ENCODE measurements around the gene BMPER. TPM values are rescaled to one million over a fixed set of nuclear protein-coding genes. Genes with fewer than 3 reads are reported as not detected.

Gene BMPER
- total and polyA plus RNA-seq, 2 of the 8 experiments (the other 6 are each of a cell fraction or from before 2014, with no cell fraction given): 0.33 to 0.69 TPM

GRCh38 chr7:34181271-34181958, 276.1 kb downstream of the BMPER start:
- no peaks in the 10 kb centered on the region; the same call in 1 of the 2 replicates for H3K79me1 ChIP-seq (ENCODE audit: low read depth, low read length)
- H3K14ac ChIP-seq (ENCODE audit: insufficient read length): no peak overlapping the region
- peaks cover 0 to 1% of the 10 kb centered on the region in 2 experiments; a peak in 1 of 4 replicates for H3K9me3 ChIP-seq (ENCODE audit: insufficient read depth in 2 of 2, low read depth in 1 of 2, low read length in 1 of 2)
- H3K4me2 ChIP-seq (ENCODE audit: insufficient read depth in 1 of 2, low read depth in 2 of 2, low read length in 2 of 2): no peak overlapping the region
- no peak overlapping the region for H4K91ac ChIP-seq (replicated peaks; ENCODE audit: insufficient read length, low read length)
- ChIA-PET POLR2A (ENCODE audit: partially characterized antibody) (no interaction called here), CTCF (ENCODE audit: partially characterized antibody) (interaction anchor here (1.3 to 1.4 kb wide), 2 partner anchors 16 to 30 kb away, joined by 4 to 7 read pairs; no protein-coding TSS in a partner anchor)
- no peak overlapping the region for H2AK5ac ChIP-seq (ENCODE audit: low read depth, low read length)
- no peak overlapping the region for H4K8ac ChIP-seq (ENCODE audit: extremely low read depth, insufficient read depth, low read length)
- H3K23me2 ChIP-seq (ENCODE audit: low read depth, low read length): no peaks in the 10 kb centered on the region
- no peak overlapping the region for H4K5ac ChIP-seq (ENCODE audit: insufficient read length, low read depth, low read length)
- H3K27me3 ChIP-seq (replicated peaks in 1 of 4; ENCODE audit: control insufficient read depth in 3 of 4, extremely low read depth in 1 of 4, insufficient read depth in 3 of 4, low read length in 3 of 4): no peaks in the 10 kb centered on the region
- no peak overlapping the region for H3K4ac ChIP-seq (replicated peaks; ENCODE audit: insufficient read length, low read depth, low read length)
- DNase-seq (ENCODE audit: low read depth in 1 of 2, low spot score in 2 of 2) (no peak), FAIRE-seq (no peak)
- H2BK120ac ChIP-seq (replicated peaks; ENCODE audit: low read depth, low read length): no peak overlapping the region
- no peak overlapping the region for H3K4me3 ChIP-seq (ENCODE audit: extremely low read depth in 1 of 4, insufficient read depth in 2 of 4, low read depth in 3 of 4, low read length in 4 of 4)
- no peak overlapping the region for H2BK5ac ChIP-seq (ENCODE audit: low read depth, low read length)
- no peak overlapping the region for H2BK12ac ChIP-seq (ENCODE audit: low read depth, low read length)
- 88% methylated on average over 3 of the region's 3 CpGs; no CpG with 5 or more reads in 1 of the 2 experiments for WGBS, 2 experiments (ENCODE audit: extremely low coverage in 1 of 2, insufficient coverage in 1 of 2, insufficient read length in 1 of 2, insufficient replicate concordance in 2 of 2, low coverage in 1 of 2, low lambda C conversion rate in 2 of 2, missing lambda C conversion rate in 1 of 2)
- TF ChIP-seq FOSL1 (IDR thresholded peaks at IDR 0.05; ENCODE audit: insufficient read depth, low read depth, low read length): no peak
- TF ChIP-seq TAF7 (optimal IDR thresholded peaks at IDR 0.05; ENCODE audit: borderline replicate concordance, low read depth, low read length): no peak
- TF ChIP-seq ATF2 (IDR thresholded peaks at IDR 0.05; ENCODE audit: low read length): no peak
- no peak for TF ChIP-seq TCF12 (IDR thresholded peaks at IDR 0.05; ENCODE audit: low read depth, low read length)
- no peak for TF ChIP-seq SP2 (IDR thresholded peaks at IDR 0.05; ENCODE audit: low read length)
- H2AFZ ChIP-seq (ENCODE audit: low read length): no peak overlapping the region
- no peaks in the 10 kb centered on the region for H4K20me1 ChIP-seq (replicated peaks in 1 of 2; ENCODE audit: control insufficient read depth in 1 of 2, insufficient read depth in 2 of 2, low read length in 2 of 2)
- H3K18ac ChIP-seq (ENCODE audit: extremely low read depth, low read length): no peak overlapping the region
- no peaks in the 10 kb centered on the region for H3K79me2 ChIP-seq (ENCODE audit: control insufficient read depth in 1 of 2, insufficient read depth in 2 of 2, low read length in 2 of 2)
- H2BK20ac ChIP-seq (ENCODE audit: low read length): no peak overlapping the region
- no peak overlapping the region for H3K9ac ChIP-seq (replicated peaks in 1 of 4; ENCODE audit: extremely low read depth in 1 of 4, low read depth in 3 of 4, low read length in 3 of 4)
- H3K36me3 ChIP-seq (ENCODE audit: control insufficient read depth in 2 of 4, insufficient read depth in 4 of 4, low read length in 3 of 4): no peaks in the 10 kb centered on the region
- H3K56ac ChIP-seq (replicated peaks; ENCODE audit: insufficient read length, low read depth, low read length): no peak overlapping the region
- no peak overlapping the region for H2BK15ac ChIP-seq (ENCODE audit: low read length)
- H3K27ac ChIP-seq (ENCODE audit: low read depth, low read length): no peak overlapping the region
- no peak overlapping the region for H3K23ac ChIP-seq (ENCODE audit: insufficient read length)
- peaks cover 0 to 3% (median 0%) of the 10 kb centered on the region in 4 experiments; a peak in 1 of 7 replicates for H3K4me1 ChIP-seq (replicated peaks in 1 of 4; ENCODE audit: control insufficient read depth in 3 of 4, insufficient read depth in 4 of 4, low read length in 3 of 4)

Data from H1 (cell line).